ENCODE data around the gene NTN1. TPM values are rescaled to one million over a fixed set of nuclear protein-coding genes. Genes with fewer than 3 reads are reported as not detected.
A peak's percentile ranks its signal among the peaks of the same experiment; 100 is the strongest.

The NTN1 gene
- total RNA-seq, 2 experiments from 2014 or later = not detected

DNA sequence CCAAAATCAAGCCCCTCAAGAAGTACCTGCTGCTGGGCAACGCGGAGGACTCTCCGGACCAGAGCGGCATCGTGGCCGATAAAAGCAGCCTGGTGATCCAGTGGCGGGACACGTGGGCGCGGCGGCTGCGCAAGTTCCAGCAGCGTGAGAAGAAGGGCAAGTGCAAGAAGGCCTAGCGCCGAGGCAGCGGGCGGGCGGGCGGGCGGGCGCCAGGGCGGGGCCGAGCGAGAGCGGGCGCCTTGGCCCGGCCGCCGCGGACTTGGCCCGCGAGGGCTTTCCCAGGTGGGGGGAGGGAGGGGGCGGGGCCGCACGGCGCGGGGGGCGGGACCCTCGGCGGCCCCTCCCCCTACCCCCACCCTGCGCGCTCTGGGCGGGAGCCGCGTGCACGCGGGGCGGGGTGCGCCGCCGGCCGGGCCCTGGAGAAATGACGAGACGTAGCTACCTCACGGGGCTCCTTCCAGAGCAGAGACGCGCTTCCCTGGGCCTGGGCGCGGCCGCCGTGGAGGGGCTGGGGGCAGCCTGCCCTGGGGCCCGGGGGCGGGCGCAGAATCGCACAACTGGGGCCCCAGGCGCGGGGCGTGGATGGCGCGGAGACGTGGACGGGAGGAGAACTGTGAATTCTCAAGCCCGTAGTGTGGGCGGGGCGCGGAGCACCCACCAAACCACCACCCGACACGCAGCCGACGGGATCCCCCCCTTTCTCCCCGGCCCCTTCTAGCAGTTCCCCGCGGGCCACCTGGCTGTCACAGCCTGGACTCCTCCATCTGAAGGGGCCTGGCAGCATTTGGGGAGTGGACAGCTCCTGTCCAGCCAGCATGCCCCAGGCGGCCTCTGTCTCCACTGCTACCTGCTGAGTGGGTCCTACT, 218.7 kb downstream of the NTN1 start:
- no peak overlapping the region for H3K27ac ChIP-seq (ENCODE audit: low read depth, low read length, poor library complexity, severe bottlenecking)

DNA sequence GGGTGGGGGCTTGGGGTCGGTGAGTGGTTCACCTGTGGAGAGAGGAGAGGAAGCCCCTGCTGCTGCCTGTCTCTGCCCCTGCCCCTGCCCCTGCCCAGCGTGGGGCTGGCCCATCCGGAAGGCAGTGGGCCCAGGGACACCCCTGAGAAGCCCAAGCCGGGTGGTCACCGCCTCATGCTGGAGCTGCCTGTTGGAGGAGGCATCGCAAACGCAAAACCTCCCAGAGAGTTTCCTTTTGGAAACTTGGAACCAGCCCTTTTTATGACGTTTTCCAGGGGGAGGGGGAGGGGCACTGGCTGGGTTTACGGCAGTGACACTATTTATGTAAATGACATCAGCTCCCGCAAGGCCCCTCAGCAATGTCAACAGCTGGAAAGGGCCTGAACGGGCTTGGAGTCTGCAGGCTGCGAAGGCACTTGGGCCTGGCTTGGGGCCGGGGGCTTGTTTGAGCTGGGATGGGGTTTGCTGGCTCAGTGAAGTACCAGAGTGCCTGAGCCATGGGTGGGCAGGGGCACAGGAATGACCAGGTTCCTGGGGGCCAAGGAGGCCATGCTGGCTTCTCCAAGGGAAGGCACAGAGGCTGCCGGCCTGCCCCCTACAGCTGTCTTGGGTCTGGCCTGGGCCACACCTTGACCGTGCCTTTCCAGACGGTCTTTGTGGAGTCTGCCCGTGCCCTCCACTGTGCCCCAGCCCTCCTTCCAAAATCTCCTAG, 219.5 kb downstream of the NTN1 start:
- POLR2A ChIA-PET = no interaction called here
- H3K4me3 ChIP-seq (ENCODE audit: low read depth, low read length, poor library complexity, severe bottlenecking) = peak overlapping the region; percentile 59
- intact Hi-C loops (cut with micrococcal nuclease; ENCODE audit: unreplicated experiment) = no loop called here

More for the DNA sequence above, 218.7 kb downstream of the NTN1 start:
- peak overlapping the region; percentile 65 for H3K4me2 ChIP-seq (ENCODE audit: low read length)
- no peaks in the 10 kb centered on the region for H3K9me2 ChIP-seq (ENCODE audit: insufficient read depth, low read length)
- no TSS peak for BruUV-seq (replicated peaks)
- CTCF ChIA-PET (ENCODE audit: unreplicated experiment) = no interaction called here
- DNase-seq (ENCODE audit: low spot score) = peak; percentile 43
- POLR2A ChIA-PET = no interaction called here
- intact Hi-C loops (cut with micrococcal nuclease; ENCODE audit: unreplicated experiment) = no loop called here
- no peak for TF ChIP-seq EZH2phosphoT487 (IDR thresholded peaks at IDR 0.05; ENCODE audit: borderline replicate concordance, low read depth, low read length)
- TF ChIP-seq, protein P1, sequence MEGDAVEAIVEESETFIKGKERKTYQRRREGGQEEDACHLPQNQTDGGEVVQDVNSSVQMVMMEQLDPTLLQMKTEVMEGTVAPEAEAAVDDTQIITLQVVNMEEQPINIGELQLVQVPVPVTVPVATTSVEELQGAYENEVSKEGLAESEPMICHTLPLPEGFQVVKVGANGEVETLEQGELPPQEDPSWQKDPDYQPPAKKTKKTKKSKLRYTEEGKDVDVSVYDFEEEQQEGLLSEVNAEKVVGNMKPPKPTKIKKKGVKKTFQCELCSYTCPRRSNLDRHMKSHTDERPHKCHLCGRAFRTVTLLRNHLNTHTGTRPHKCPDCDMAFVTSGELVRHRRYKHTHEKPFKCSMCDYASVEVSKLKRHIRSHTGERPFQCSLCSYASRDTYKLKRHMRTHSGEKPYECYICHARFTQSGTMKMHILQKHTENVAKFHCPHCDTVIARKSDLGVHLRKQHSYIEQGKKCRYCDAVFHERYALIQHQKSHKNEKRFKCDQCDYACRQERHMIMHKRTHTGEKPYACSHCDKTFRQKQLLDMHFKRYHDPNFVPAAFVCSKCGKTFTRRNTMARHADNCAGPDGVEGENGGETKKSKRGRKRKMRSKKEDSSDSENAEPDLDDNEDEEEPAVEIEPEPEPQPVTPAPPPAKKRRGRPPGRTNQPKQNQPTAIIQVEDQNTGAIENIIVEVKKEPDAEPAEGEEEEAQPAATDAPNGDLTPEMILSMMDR (conservative IDR thresholded peaks at IDR 0.05; ENCODE audit: low read length) = no peak
- no peaks in the 10 kb centered on the region for H3K79me2 ChIP-seq (ENCODE audit: insufficient read depth, low read depth, low read length)
- H3K4me1 ChIP-seq (ENCODE audit: insufficient read depth, low read length, poor library complexity, severe bottlenecking) = no peaks in the 10 kb centered on the region
- H2AFZ ChIP-seq (ENCODE audit: low read length) = 0 out of 2 replicates have a peak overlapping the region, but pooled peaks have one; percentile 36
- H3K9me3 ChIP-seq (ENCODE audit: low read length) = no peaks in the 10 kb centered on the region
- no peaks in the 10 kb centered on the region for H4K20me1 ChIP-seq (ENCODE audit: insufficient read depth, low read length)
- H3K4me3 ChIP-seq (ENCODE audit: low read depth, low read length, poor library complexity, severe bottlenecking) = peak overlapping the region; percentile 59
- H3K36me3 ChIP-seq (ENCODE audit: insufficient read depth, low read length) = no peaks in the 10 kb centered on the region

More for the DNA sequence above, 219.5 kb downstream of the NTN1 start:
- H3K79me2 ChIP-seq (ENCODE audit: insufficient read depth, low read depth, low read length) = no peaks in the 10 kb centered on the region
- no peaks in the 10 kb centered on the region for H3K36me3 ChIP-seq (ENCODE audit: insufficient read depth, low read length)
- TF ChIP-seq EZH2phosphoT487 (IDR thresholded peaks at IDR 0.05; ENCODE audit: borderline replicate concordance, low read depth, low read length) = no peak
- TF ChIP-seq, protein P1 (conservative IDR thresholded peaks at IDR 0.05; ENCODE audit: low read length) = no peak
- no peaks in the 10 kb centered on the region for H3K9me2 ChIP-seq (ENCODE audit: insufficient read depth, low read length)
- H3K4me2 ChIP-seq (ENCODE audit: low read length) = peak overlapping the region; percentile 61; the same call in 1 of the 2 replicates
- H3K9me3 ChIP-seq (ENCODE audit: low read length) = no peaks in the 10 kb centered on the region
- H2AFZ ChIP-seq (ENCODE audit: low read length) = no peak overlapping the region
- CTCF ChIA-PET (ENCODE audit: unreplicated experiment) = no interaction called here
- no TSS peak for BruUV-seq (replicated peaks)
- H3K4me1 ChIP-seq (ENCODE audit: insufficient read depth, low read length, poor library complexity, severe bottlenecking) = no peaks in the 10 kb centered on the region
- no peak for DNase-seq (ENCODE audit: low spot score)
- no peak overlapping the region for H3K27ac ChIP-seq (ENCODE audit: low read depth, low read length, poor library complexity, severe bottlenecking)
- H4K20me1 ChIP-seq (ENCODE audit: insufficient read depth, low read length) = no peaks in the 10 kb centered on the region

Measured in OCI-LY7 (cell line).